HG02981 (cell line): ENCODE results near the gene CLK2.
A peak's percentile ranks its signal among the peaks of the same experiment; 100 is the strongest.

ENCODE experiments used
- ATAC-seq: cut with Tn5 transposase; IDR thresholded peaks from one replicate; pipeline ENCODE4 v1.9.1; 2021; ENCODE audit warnings: mild to moderate bottlenecking, moderate library complexity; ENCODE audit not compliant: unreplicated experiment

CLK2 gene

DNA sequence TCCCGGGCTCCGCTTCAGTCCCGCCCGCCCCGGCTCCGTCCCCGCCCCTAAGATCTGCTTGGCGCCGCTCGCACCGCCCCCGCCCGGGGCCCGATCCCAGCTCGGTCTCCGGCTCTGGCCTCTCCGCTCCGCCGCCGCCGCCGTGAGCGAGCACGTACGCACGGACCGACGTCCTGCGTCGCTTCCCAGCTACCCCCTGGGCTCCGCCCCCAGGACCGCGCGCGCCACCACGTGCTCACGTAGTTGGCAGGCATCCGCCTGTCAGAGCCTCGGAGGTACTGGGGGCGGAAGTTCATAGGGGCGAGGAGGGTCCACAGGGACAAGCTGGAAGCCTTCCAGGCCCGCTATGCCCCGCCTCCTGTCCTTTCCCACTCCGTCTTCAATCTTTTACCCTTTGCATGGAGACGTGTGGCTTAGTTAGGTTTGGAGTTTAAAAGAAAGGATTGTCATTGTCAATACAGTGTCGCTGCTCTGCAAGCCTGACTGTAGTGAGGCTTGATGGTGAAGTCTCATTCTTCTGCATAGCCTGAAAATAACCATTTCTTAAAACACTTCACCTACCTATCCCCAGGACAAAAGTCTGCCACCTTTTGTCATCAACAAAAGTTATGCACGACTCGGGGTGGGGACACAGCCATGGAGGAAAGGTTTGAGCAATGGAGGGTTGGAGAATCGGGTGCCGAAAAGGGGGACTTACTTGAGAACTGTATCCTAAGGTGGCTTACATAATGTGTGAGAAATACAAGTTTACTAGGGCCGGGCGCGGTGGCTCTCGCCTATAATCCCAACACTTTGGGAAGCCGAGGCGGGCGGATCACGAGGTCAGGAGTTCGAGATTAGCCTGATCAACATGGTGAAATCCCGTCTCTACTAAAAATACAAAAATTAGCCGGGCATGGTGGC is at the start of gene CLK2:
CLK2 (minus strand) TSS at position 162 of the 903 bp plus-strand sequence. CDS start 2,527 bp downstream, outside the sequence.
- peak; percentile 74 for ATAC-seq

DNA sequence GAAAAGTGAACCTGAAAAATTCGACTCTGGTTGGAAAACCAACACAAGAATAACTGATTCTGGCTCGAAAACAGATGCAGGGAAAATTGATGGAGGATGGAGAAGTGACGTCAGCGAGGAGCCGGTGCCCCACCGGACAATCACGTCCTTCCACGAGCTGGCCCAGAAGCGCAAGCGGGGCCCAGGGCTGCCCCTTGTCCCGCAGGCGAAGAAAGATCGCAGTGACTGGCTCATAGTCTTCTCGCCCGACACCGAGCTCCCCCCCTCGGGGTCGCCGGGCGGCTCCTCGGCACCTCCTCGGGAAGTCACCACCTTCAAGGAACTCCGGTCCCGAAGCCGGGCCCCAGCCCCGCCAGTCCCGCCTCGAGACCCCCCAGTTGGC is 49.3 kb upstream of the CLK2 start:
- ATAC-seq, result no peak

DNA sequence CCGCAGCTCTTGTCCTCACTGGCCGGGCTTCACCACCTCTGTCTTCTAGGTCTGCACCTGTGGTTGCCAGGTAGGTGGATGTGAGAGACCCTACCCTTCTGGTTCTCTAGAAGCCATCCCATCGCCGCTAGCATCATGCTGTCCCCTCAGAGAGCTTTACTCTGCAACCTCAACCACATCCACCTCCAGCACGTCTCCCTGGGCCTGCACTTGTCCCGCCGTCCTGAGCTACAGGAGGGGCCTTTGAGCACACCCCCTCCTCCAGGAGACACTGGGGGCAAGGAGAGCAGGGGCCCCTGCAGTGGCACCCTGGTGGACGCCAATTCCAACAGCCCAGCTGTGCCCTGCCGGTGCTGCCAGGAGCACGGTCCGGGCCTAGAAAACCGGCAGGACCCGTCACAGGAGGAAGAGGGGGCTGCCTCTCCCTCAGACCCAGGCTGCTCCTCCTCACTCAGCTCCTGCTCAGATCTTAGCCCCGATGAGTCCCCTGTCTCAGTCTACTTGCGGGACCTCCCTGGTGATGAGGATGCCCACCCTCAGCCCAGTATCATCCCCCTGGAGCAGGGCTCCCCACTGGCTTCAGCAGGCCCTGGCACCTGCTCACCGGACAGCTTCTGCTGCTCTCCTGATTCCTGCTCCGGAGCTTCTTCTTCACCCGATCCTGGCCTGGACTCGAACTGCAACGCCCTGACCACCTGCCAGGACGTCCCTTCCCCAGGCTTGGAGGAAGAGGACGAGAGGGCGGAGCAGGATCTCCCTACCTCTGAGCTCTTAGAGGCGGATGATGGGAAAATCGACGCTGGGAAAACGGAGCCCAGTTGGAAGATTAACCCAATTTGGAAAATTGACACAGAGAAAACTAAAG is 48.6 kb upstream of the CLK2 start:
- no peak for ATAC-seq

DNA sequence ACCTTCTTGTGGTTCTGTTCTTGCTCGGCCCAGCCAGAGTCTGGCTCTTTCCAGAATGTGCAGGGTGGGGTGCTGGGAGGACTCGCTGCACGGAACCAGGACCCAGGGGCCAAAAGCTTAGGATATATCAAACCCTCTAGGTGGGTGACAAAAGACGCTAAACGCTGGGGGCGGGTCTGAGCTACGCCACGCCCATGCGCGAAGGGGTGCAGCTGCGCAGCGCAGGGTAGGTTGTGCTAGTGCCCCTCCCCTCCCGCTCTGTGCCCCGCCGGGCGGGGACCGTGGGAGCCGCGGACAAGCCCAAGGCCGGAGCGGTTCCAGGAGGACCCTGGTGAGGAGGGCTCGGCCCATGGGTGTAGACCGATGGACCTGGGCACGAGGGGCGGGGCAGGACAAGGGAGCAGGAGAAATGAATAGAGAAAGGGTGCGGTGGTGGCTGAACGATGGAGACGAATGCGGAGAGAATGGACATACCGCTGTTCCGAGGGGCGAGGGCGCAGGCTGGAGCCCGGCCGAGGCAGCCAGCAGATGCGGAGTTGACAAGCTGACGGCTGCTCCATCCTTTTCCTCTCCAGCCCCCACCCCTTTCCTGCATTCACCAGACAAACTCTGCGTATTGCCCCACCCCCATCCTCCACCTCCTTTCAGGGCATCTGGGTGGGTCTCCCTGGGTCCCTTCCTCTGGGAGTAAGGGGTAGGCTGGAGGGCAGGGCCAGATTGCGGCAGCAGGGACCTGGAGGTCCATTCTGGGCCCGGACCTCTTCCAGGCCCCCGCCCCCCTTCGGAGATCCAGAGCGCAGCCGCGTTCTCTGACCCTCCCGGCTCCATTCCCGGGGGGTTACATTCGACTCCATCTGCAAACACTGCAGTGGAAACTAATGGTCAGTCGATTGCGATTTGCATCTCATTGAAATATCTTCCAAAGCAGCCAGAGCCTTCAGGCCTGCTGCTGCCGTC is 47.6 kb upstream of the CLK2 start, which contains the start of gene RUSC1:
RUSC1 (plus strand) TSS at position 234 of the 957 bp plus-strand sequence. CDS start 880 bp downstream, outside the sequence.
- ATAC-seq, result peak; percentile 22

DNA sequence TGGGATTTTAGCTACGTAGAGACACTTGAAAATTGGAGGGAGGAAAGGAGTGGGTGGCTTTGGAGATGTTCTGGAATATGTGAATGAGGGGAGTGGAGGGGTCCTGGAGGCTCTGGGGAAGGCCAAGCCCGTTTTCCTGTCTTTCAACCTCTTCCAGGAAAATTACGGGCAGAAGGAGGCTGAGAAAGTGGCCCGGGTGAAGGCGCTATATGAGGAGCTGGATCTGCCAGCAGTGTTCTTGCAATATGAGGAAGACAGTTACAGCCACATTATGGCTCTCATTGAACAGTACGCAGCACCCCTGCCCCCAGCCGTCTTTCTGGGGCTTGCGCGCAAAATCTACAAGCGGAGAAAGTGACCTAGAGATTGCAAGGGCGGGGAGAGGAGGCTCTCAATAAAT is 46.9 kb upstream of the CLK2 start:
- ATAC-seq, result no peak

DNA sequence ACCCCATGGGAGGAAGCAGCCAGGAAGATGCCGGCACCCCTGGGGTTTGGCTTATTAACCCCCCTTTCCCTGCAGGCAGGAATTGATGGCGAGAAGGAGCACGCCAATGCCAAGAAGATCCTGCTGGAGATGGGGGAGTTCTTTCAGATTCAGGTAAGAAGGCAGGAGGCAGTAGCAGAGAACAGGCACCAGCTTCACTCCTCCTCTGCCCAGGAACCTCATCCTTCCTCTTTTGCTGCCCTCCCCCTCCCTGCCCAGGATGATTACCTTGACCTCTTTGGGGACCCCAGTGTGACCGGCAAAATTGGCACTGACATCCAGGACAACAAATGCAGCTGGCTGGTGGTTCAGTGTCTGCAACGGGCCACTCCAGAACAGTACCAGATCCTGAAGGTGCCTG is 46.2 kb upstream of the CLK2 start:
- no peak for ATAC-seq

DNA sequence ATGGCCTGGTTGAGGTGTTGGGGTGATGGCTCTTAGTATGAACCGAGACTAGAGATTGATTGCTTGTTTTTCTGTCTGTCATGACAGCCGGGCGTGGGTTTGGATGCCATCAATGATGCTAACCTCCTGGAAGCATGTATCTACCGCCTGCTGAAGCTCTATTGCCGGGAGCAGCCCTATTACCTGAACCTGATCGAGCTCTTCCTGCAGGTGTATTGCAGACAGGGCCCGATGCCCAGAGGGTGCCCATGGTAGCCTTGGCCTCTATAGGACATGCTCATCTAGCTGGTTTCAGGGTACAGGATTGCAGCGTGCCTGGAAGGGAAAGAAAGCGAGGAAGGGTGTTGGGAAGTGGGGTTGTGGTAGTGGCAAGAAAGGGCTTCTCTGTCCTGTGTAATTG is 44.8 kb upstream of the CLK2 start:
- no peak for ATAC-seq

DNA sequence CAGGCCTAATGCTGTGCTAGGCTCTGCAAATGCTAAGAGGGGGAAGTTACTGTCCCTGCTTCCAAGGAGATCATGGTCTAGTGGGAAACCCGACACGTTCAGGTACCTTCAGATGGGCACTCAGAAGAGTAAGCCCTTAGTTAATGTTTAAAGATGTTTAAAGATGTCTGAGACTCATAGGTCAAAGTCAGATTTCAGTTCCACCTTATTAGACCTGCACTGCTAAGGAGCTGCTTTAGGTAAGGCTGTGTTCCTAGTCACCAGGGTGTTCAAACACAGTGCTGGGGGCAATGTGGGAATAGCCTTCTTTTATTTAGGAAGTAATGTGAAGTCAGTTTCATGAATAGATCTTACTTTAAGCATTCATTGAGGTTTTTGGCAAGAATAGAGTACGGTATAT is 43.6 kb upstream of the CLK2 start:
- ATAC-seq, result no peak

DNA sequence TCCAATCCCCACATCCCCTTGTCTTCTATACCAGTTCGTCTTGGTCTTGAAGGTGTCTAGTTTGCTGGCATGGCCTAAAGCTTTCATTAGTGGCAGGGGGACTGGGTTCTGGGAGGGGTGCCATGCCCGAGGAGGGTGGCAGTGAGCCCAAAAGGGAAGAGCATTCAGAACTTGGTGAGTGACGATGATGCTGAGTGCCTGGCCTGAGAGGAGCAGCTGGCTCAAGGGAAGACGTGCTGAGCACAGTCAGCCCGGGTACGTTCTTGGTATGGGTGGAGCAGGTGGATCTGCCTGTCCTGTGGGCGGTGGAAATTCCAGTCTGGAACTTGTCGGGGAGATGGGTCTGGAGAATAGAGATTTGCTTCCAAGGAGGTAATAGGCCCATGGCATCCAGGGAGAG is 40.0 kb upstream of the CLK2 start:
- ATAC-seq, result no peak

DNA sequence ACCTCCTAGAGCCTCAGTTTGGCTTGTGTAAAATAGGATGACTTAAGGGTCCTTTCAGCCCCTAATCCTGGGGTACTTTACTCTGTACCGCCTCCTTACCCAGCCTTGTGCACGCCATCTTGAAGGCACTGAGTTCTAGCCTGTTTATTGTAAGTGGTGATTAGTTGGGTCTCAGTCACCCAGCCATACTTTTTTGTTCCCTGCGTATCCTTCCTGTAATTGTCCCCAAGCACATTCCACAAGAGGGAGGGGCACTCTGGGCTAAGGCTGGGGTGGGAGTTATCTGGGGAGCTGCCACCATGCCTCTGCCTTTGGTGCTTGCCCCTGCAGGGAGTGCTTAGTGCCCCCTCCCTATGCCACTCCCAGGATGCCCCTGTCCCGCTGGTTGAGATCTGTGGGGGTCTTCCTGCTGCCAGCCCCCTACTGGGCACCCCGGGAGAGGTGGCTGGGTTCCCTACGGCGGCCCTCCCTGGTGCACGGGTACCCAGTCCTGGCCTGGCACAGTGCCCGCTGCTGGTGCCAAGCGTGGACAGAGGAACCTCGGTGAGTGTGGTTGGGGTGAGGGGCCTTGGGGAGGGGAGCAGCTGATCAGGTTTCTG is 36.2 kb upstream of the CLK2 start:
- no peak for ATAC-seq

DNA sequence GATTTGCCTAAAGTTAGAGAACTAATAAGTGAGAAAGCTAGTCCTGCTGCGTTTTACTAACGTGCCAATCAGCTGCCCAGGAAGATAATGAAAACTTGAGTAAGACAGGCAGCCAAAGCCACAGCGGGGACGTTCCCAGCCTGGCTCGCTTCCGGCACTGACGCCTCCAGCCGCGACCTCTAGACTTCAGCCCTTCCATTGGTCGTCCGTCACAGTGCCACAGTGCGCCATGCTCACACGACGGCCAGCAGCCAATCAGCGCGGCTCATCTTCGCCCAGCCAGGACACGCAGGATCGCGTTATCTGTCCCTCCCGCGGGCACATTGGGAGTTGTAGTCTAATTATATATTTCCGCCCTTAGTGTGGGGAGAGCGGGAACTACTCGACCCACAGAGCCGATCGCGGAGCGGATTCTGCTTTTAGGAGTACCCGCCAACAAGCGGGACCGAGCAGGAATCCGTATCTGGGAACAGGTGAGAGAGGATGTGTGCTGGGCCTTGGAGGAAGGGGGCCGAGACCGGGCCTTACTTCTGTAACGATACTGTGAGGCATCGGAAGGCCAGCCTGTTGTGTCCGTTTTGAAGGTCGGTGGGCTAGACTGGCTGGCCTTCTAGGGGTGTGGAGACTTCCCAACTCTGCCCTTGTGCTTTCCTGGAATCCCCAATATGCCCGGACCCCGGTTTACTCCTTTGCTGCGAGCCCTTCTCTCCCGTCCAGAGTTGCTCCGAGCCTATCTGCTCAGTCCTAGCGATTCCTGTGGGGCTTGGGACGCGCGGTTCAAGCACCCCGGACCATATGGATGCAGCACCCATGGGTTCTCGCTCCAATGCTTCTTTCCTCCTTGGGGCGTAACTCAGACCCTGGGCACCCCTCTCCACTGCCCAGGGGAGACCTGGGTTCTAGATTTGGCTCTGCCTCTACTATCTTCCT is 35.5 kb upstream of the CLK2 start, which contains the start of gene FDPS:
FDPS (plus strand) TSS at position 374 of the 930 bp plus-strand sequence. CDS start 924 bp downstream, outside the sequence.
- ATAC-seq, result peak; percentile 91

DNA sequence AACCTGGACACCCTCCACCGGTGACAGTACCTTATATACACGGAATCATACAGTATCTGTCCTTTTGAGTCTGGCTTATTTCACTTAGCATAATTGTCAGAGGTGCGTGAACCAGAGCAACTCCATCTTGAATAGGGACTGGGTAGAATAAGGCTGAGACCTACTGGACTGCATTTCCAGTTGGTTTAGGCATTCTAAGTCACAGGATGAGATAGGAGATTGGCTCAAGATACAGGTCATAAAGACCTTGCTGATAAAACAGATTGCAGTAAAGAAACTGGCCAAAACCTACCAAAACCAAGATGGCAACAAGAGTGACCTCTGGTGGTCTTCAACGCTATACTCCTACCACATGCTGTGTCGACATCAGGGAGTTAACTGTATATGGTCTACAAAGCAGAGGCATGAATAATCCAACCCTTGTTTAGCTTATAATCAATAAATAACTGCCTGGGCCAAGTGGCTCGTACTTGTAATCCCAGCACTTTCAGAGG is 34.0 kb upstream of the CLK2 start:
- ATAC-seq, result no peak

DNA sequence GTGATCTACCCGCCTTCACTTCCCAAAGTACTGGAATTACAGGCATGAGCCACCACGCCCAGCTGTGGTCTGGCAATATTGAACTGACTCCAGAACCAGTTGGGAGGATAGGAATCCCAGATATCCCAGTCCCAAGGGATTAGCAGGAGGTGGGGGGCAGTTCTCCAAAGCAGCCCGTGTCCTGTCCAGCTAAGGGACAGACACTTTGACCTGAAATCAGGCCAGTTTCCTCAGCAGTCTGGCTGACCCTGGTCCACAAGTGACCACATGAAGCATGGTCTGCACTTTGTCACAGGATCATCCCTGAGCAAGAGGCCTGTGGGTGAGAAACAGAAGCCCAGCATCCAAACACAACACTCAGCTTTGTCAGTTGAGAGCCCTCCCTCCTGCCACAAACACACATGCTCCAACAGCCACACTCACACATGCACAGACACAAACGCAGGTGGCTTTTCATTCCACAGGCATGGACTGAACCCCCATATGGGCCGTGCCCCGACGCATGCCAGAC is 32.6 kb upstream of the CLK2 start:
- no peak for ATAC-seq

DNA sequence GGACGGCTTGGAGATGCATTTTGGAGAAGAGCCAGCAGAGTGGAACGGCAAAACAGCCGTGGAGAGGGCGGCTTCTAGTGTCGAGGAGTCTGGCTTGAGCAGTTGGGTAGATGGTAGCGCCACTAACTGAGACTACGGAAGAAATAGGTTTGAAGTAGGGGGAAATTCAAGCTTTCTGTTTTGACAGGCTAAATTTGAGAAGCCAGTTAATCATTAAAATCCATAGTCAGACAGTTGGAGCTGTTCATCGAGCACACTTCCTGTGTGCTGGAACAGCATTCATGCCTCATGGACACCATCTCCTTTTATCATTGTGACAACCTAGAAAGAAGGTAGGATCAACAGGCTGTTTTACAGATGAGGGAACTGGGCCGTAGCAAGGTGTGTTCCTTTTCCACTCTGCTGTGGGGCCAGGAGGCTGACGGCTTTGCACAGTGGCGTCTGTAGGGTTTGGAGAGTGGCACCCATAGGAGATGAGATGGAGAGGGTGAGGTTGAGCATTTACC is 31.3 kb upstream of the CLK2 start:
- no peak for ATAC-seq

DNA sequence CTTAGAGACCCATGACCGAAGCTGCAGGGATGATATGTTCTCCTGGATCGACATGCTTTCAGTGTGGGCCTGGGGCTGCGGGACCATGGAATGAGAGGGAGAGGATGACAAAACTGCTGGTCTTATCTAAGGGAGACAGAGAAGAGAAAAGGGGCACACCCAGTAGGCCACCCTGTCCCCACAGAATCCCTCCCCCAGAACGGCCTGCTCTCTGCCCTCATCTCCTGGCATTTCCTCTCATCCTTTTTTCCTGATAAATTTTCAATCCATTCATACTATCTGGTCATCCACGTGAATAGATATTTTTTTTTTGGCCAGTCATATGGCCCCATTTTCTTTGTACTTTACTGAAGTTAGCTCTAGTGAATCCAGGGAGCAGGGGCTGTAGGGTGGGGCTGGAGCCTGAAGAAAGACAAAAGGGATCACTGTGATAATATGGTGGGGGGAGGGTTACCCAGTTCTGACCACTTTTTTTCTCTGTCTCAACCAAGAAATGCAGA is 28.1 kb upstream of the CLK2 start, which contains the start of gene PKLR:
PKLR (minus strand) TSS at position 97 of the 500 bp plus-strand sequence; CDS start at position 54, 43 bp downstream.
- no peak for ATAC-seq

DNA sequence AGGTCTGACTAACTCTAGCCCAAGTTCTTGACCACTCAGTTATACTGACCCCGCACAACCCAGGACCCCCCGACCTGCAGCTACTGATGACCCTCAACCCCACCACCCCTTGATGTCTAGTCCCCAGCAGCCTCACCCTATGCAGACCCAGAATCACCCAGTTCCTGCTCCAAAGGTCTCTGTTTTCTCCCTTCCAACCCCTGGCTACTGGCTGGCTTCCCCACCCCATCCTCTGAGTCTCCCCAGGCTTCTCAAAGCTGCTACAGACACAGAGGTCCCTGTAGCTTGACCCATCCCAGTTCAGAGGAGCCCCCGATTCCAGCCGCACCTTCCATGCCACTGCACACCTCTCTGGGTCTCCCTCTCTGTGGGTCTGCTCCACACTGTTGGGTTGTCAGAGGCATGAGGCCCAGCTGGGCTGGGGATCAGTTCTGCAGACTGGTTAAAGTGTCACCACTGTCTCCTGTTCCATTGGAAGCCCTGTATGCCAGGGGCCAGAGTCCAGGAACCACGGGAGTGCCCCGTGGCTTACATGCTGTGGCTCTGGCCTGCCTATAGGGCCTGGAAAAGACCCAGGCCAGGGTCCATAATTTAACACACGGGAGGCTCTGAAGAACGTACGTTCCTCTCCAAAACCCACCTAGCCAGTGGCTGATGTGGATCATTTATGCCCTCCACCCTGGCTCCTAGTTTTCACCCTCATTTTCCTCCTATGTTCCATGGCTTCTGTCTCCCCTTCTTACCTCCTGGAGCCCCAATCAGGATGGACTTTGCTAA is 27.4 kb upstream of the CLK2 start:
- ATAC-seq, result no peak

DNA sequence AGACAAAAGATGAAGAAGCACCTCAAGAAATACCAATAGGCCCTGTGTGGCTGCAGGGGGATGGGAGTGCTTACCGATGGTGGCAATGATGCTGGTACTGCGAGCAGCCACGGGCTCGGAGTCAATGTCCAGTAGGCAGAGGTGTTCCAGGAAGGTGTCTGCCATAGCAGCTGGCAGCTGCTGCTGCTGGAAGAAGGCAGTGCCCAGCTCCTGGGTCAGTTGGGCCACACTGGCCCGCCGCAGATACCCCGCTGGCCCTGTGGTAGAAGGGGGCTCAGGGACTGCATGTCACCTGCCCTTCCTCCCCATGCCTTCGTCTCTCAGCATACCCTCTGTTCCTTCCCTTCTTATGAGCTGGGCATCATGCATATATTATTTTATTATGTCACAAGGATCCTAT is 26.7 kb upstream of the CLK2 start:
- no peak for ATAC-seq
